COR-L47 (cell line): Measurements from ENCODE around the gene BRD8.
"Not testable (repeated sequence)": the region's sequence is repeated elsewhere in the genome, so short reads cannot be mapped to it uniquely, and the experiment has no call there.

Experiments used
- DNase-seq: peaks from one replicate; lab custom pipeline; 2025; lab: John Stamatoyannopoulos, UW

BRD8 gene

GRCh38 chr5:138163721-138164120 lies 14.7 kb downstream of the BRD8 start:
- DNase-seq = no peak

- DNase-seq = no peak
Measured at GRCh38 chr5:138160706-138161105, 17.7 kb downstream of the BRD8 start.

GRCh38 chr5:138159666-138160065 lies 18.8 kb downstream of the BRD8 start:
- DNase-seq = no peak

GRCh38 chr5:138157626-138158025 lies 20.8 kb downstream of the BRD8 start:
- DNase-seq = no peak

- not testable (repeated sequence) for DNase-seq
Measured at GRCh38 chr5:138155977-138156376, 22.5 kb downstream of the BRD8 start.

GRCh38 chr5:138149530-138149929 lies 28.9 kb downstream of the BRD8 start:
- no peak for DNase-seq

GRCh38 chr5:138148811-138149210 lies 29.6 kb downstream of the BRD8 start:
- DNase-seq = no peak

GRCh38 chr5:138143578-138143977 lies 34.9 kb downstream of the BRD8 start:
- not testable (repeated sequence) for DNase-seq

- DNase-seq = no peak
Measured at GRCh38 chr5:138141734-138142133, 36.7 kb downstream of the BRD8 start.

GRCh38 chr5:138140268-138140667 lies 38.2 kb downstream of the BRD8 start:
- DNase-seq = no peak

- no peak for DNase-seq
Measured at GRCh38 chr5:138139781-138140090, 38.7 kb downstream of the BRD8 start.

- DNase-seq = peak; percentile 72
Measured at GRCh38 chr5:138138949-138139780, 39.3 kb downstream of the BRD8 start, which contains the start of gene NME5. NME5 (minus strand) TSS chr5:138139428; CDS start chr5:138138780, 648 bp downstream.

- no peak for DNase-seq
Measured at GRCh38 chr5:138132543-138132942, 45.9 kb downstream of the BRD8 start.

GRCh38 chr5:138129347-138129746 lies 49.1 kb downstream of the BRD8 start:
- DNase-seq = no peak

- DNase-seq = no peak
Measured at GRCh38 chr5:138128334-138128733, 50.1 kb downstream of the BRD8 start.

GRCh38 chr5:138115254-138115653 lies 63.2 kb downstream of the BRD8 start:
- no peak for DNase-seq

GRCh38 chr5:138111937-138112336 lies 66.5 kb downstream of the BRD8 start:
- no peak for DNase-seq

GRCh38 chr5:138111181-138111580 lies 67.2 kb downstream of the BRD8 start:
- DNase-seq = no peak

GRCh38 chr5:138110266-138110963 lies 68.0 kb downstream of the BRD8 start:
- DNase-seq = peak; percentile 82

GRCh38 chr5:138109463-138110265 lies 68.8 kb downstream of the BRD8 start:
- DNase-seq = no peak

GRCh38 chr5:138107213-138107612 lies 71.2 kb downstream of the BRD8 start:
- DNase-seq = no peak

GRCh38 chr5:138105709-138106108 lies 72.7 kb downstream of the BRD8 start:
- DNase-seq = no peak

- no peak for DNase-seq
Measured at GRCh38 chr5:138103319-138103637, 75.2 kb downstream of the BRD8 start.
